SW 1271 (cell line): ENCODE data around the gene TASL.
"Not testable (repeated sequence)": the region's sequence is repeated elsewhere in the genome, so short reads cannot be mapped to it uniquely, and the experiment has no call there.

ENCODE experiments used
- DNase-seq, 2 experiments: peaks; one replicate each; lab custom pipeline; 2025; lab: John Stamatoyannopoulos, UW

The TASL gene

DNA sequence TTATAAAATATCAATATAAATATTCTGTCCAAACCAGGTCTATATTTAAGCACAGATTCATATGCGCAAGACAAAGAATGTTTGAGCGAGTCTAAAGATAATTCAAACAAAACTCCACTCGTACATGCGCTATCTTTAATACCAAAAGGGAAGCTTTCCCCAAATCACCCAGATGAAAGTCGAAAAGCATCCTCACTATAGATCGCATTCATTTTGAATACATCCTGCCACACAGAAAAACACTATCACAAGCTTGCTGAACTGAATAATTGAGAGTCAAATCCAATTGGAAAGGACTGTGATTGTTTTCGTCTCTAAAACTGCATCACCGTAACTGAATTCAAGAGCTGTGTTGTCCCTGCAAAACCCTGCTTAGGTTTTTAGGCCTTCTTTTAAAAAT lies 685 bp downstream of the TASL start:
- no peak for DNase-seq

DNA sequence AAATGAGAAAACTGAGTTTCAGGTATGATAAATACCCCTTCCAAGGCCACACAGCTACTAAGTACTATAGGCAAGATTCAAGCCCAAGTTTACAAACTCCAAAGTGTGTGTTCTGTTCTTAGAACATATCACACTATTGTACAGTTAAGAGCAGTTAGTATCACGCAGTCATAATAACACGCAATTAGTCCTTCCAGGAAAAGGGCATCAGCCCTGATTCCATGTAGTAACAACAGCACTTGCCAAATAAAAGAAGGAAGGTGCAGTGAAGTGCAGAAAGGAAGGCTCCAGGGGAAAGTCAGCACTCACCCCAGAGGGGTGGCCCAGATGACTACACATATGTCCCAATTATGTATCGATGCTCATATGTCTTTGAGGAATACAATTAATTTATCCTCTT lies 4.4 kb downstream of the TASL start:
- DNase-seq, result no peak

DNA sequence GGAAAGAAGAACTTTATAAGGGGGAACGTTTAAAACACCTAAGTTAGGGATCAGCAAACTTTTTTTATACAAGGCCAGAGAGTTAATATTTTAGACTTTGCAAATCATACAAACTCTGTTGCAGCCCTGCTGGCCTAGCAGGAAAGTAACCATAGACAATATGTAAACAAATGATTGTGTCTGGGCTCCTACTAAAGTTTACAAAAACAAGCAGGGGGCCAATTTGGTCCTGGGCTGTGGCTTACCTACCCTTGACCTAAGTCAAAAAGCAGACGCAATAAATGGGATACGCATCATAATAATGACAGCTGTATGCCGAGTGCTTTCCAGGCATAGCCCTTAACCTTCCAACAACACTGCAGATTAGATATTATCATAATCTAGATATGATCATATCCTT lies 4.9 kb downstream of the TASL start:
- DNase-seq, result no peak

DNA sequence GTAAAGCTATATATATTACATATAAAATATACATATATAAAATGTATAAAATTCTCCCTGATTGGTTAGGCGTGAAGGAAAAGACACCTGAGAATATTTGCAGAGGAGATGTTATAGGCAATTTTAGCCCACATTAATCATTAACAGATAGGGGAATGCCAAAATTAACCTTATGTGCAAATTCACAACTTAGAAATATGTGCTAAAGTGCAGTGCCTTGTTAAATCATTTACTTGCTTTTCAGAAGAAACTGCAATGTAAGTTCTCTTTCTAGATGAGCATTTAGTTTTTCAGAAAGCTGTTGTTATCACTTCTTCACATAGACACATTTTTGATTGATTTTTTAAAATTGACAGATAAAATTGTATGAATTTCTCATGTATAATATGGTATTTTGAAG lies 5.6 kb downstream of the TASL start:
- DNase-seq, result no peak

DNA sequence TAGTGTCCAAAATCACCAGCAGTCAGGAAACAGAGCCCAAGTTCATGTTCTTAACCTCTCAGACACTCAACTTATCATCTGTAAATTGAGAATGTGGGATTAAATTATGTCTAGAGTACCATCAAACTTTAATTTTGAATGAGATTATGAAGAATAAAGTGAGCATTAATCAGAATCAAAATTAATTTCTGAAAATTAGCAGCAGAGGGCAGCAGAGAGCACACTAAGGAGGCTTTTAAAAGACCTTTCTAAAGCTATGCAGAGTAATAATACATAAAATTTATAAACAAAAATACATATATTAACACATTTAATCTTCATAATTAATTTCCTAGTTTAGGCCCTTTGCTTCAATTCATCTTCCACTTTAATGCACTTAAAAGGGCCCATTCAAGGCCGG lies 7.1 kb downstream of the TASL start:
- no peak for DNase-seq

DNA sequence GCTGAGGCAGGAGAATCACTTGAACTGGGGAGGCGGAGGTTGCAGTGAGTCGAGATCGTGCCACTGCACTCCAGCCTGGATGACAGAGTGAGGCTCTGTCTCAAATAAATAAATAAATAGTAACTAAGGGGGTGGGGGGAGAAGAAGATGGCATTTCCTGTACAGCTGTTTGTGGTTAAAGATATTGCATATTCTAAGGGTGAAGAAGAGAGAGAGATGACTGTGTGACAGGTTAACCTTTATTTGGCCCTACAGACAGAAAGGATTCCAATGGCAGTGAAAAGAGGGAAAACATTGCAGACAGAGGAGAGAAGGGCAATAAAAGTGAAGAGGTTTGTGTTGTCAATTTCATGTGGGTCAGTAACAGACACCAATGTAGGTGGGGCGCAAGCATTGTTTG lies 9.4 kb downstream of the TASL start:
- peak in 1 of 2 experiments; percentile 2 for DNase-seq

DNA sequence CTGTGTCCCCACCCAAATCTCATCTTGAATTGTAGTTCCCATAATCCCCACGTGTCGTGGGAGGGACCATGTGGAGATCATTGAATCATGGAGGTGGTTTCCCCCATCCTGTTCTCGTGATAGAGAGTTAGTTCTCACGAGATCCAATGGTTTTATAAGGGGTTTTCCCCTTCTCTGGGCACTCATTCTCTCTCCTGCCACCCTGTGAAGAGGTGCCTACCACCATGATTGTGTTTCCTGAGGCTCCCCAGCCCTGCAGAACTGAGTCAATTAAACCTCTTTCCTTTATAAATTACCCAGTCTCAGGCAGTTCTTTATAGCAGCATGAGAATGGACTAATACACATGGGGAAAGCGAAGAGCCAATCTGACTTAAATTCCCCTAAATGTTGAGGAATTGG lies 14.5 kb downstream of the TASL start:
- not testable (repeated sequence) for DNase-seq

DNA sequence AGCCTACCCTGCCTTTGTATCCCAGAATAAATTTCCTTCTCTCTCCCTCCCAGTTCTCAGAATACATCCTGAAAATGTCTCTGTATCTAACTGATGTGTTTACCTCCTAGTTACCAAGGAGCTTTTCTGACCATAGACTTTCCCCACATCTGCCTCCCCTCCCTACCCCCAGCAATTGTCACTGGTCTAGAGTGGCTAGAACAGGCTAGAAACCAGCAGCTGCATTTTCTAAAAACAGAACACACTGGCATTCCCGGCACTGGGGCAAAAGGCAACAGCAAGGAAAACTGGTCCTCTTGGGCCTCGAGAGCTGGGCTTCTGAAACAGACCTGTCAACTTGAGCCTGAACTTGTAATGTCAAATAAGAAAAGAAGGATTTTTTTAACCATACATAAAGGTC lies 16.4 kb downstream of the TASL start:
- no peak for DNase-seq

DNA sequence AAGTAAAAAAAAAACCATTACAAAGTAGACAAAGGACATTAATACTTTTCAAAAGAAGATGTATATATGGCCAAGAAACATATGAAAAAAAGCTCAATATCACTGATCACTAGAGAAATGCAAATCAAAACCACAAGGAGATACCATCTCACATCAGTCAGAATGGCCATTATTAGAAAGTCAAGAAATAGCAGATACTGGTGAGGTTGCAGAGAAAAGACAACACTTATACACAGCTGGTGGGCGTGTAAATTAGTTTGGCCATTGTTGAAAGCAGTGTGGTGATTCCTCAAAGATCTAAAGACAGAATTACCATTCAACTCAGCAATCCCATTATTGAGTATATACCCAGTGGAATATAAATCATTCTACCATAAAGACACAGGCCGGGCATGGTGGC lies 39.3 kb downstream of the TASL start:
- DNase-seq, result no peak

DNA sequence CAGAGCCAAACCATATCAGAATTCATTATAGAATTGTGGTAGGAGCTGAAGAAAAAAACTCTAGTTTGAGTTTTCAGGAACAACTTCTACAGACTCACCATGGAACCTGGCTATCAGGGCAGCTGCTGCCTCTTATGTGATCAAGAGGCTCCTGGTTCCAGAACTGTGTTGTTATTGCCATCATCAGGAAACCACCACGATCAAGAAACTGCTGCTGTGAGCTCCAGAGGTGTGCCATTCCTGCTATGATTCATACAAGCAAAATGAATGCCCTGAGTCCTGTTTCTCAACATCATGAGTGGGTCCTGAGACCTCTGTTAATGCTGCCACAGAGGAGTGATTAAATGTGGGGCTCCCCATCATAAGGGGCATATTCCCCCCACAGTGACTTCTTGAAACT lies 43.7 kb downstream of the TASL start:
- DNase-seq, result no peak

DNA sequence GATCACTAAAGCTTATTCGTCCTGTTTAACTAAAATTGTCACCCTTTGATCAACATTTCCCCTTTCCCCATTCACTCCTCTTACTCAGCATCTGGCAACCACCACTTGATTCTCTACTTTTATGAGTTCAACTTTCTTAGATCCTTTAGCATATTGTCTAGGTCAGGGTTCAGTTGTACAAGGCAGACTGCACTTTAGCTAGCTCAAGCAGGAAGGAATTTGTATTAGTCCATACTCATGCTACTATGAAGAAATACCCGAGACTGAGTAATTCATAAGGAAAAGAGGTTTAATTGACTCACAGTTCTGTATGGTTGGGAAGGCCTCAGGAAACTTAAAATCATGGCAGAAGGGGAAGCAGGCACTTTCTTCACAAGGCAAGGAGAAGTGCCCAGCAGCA lies 44.3 kb downstream of the TASL start:
- no peak for DNase-seq

DNA sequence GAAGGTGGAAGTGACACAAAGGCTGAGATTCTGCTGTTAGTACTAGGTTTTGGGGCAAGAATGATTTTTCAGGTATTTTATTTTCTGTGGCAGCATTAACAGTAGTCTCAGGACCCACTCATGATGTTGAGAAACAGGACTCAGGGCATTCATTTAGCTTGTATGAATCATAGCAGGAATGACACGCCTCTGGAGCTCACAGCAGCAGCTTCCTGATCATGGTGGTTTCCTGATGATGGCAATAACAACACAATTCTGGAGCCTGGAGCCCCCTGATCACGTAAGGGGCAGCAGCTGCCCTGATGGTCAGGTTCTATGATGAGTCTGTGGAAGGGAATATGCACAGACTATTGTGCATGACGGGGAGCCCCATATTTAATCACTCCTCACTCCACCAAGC lies 47.0 kb downstream of the TASL start:
- DNase-seq, result no peak

DNA sequence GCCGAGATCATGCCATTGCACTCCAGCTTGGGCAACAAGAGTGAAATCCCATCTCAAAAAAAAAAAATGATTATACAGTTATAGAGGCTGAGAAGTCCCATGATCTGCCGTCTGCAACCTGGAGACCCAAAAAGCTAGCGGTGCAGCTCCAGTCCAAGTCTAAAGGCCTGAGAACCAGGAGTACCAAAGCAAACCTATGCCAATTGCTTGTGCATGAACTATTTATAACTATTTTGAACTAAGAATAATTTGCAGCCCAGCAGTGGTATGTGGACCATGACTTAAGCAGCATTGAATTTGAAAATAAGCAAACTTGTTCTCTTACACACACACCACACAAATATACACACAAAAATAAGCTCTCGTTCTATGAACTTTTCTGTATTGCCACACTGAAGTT lies 51.8 kb downstream of the TASL start:
- no peak for DNase-seq

DNA sequence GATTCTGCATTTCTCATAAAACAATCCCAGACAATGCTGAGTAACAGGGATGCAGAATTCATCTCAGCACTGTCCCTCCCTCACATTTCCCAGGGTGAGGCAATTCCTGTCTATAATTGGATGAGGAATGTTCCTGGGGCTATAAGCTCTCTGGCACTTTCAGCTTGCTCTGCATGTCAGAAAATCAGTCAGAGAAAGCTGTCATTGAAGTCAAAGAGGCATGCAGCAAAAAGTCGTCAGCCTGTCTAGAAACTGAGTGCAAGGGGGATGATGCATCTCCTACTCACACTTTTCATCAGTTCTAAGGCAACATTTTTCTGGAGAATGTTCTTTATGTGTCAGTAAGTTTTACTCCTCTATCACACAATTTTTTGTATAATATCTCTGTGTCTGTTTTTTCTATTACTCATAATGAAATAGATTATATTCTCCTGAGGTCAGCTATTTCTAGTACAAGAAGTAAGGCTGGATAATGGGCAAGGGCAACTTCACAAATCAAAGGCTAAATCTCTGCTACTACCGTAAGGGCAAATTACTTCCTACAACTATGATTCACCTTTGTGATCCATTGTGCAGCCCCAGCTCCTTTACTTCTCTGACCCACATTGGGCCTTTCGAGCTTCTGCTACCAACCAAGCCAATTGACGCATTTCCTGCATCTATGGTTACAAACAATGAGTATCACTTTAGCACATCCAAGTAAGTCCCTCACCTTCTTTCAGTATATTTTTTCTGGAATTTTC lies 56.0 kb downstream of the TASL start:
- DNase-seq, result no peak

DNA sequence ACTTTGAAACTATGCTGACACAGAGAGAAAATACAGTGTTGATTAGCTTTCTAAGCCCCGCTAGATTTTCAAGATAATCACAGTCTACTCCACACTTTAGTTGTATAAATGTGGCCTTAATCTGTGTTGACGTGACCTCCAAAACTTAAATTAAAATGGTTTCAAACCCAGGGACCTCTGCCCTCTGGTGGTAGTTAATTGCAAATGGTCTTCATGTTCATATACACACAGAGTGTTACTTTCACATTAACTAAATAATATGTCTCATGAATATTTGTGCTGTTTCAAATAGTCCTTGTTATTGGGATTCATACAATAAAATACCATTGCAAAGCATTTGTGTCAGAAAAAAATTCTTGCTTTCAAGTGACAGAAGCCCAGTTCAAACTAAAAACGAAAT lies 64.3 kb downstream of the TASL start:
- no peak for DNase-seq
